ENCODE data around the gene MORC2. TPM values are rescaled to one million over a fixed set of nuclear protein-coding genes. Genes with fewer than 3 reads are reported as not detected.

MORC2 gene
- total and polyA plus RNA-seq, 2 of the 13 experiments (the other 11 are each of a cell fraction or from before 2014, with no cell fraction given), result 11.9 to 18.3 TPM

- TF ChIP-seq ZNF503 (CRISPR knock-in tag; IDR thresholded peaks at IDR 0.05) (no peak), ELK4 (CRISPR knock-in tag; IDR thresholded peaks at IDR 0.05; ENCODE audit: borderline replicate concordance) (no peak), LCORL (IDR thresholded peaks at IDR 0.05) (no peak), LCORL (CRISPR knock-in tag; IDR thresholded peaks at IDR 0.05) (peak; percentile 57; the same call in 1 of the 2 replicates), GTF2F1 (IDR thresholded peaks at IDR 0.05; ENCODE audit: low read length) (no peak), ZNF660 (CRISPR knock-in tag; IDR thresholded peaks at IDR 0.05; ENCODE audit: borderline replicate concordance, low read depth) (no peak), BCLAF1 (IDR thresholded peaks at IDR 0.05) (no peak), MEIS1 (CRISPR knock-in tag; IDR thresholded peaks at IDR 0.05; ENCODE audit: borderline replicate concordance) (no peak), ZUFSP (CRISPR knock-in tag; IDR thresholded peaks at IDR 0.05; ENCODE audit: borderline replicate concordance) (no peak), SATB2 (CRISPR knock-in tag; IDR thresholded peaks at IDR 0.05) (no peak), YEATS2 (CRISPR knock-in tag; IDR thresholded peaks at IDR 0.05; ENCODE audit: borderline replicate concordance) (no peak), SNAPC2 (CRISPR knock-in tag; IDR thresholded peaks at IDR 0.05) (no peak), PPARG (CRISPR knock-in tag; conservative IDR thresholded peaks at IDR 0.05) (no peak), MXD3 (CRISPR knock-in tag; IDR thresholded peaks at IDR 0.05) (no peak), GABPA (IDR thresholded peaks at IDR 0.05; ENCODE audit: low read depth, low read length) (no peak), GABPA (CRISPR knock-in tag; IDR thresholded peaks at IDR 0.05; ENCODE audit: low read depth) (no peak), ZNF317 (CRISPR knock-in tag; IDR thresholded peaks at IDR 0.05) (no peak), ZNF30 (CRISPR knock-in tag; IDR thresholded peaks at IDR 0.05) (no peak), ARHGAP35 (CRISPR knock-in tag; IDR thresholded peaks at IDR 0.05; ENCODE audit: borderline replicate concordance) (no peak), HNRNPK (IDR thresholded peaks at IDR 0.05; ENCODE audit: low read depth, low read length, poor library complexity, severe bottlenecking) (no peak)
Measured at GRCh38 chr22:30881361-30882183, 87.0 kb downstream of the MORC2 start (continued).

Data from HepG2 (cell line).